Uterus (tissue), 2 donors: ENCODE results near the gene LHPP.

ENCODE experiments used
- POLR2A ChIP-seq, 2 donors: fragments of 450-650 bp; IDR thresholded peaks; one replicate each; pipeline ENCODE4 v1.6.1; 2016; ENCODE audit warnings: antibody characterized with exemption in 2 of 2, mild to moderate bottlenecking in 1 of 2, moderate library complexity in 1 of 2
- TF ChIP-seq, protein P1 (sequence below), 4 experiments: fragments of 200-600 bp in 2 of 4; fragments of 450-650 bp in 2 of 4; sonication (generic) in 2 of 4; IDR thresholded peaks; one replicate each; pipeline ENCODE4 v1.5.1; 2016 to 2019; ENCODE audit warnings: antibody characterized with exemption in 4 of 4, mild to moderate bottlenecking in 2 of 4, moderate library complexity in 1 of 4

DNA sequence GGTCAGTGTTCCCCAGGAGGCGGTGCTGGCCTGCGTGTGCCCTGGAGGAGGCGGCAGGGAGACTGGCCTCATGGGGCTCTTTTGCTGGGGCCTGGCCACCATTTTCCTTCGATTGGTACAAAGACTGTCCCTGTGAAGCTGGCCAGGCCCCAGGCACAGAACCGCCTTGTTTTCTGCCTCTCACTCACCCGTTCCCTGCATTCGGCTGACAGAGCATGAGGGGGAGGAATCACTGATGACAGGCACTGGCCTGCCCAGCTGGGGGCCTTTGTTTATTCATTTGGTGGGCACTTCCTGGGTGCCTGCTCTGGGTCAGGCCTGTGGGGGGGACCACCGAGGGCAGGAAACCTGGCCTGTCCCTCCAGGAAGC, 143.4 kb downstream of the LHPP start:
- TF ChIP-seq, protein P1, sequence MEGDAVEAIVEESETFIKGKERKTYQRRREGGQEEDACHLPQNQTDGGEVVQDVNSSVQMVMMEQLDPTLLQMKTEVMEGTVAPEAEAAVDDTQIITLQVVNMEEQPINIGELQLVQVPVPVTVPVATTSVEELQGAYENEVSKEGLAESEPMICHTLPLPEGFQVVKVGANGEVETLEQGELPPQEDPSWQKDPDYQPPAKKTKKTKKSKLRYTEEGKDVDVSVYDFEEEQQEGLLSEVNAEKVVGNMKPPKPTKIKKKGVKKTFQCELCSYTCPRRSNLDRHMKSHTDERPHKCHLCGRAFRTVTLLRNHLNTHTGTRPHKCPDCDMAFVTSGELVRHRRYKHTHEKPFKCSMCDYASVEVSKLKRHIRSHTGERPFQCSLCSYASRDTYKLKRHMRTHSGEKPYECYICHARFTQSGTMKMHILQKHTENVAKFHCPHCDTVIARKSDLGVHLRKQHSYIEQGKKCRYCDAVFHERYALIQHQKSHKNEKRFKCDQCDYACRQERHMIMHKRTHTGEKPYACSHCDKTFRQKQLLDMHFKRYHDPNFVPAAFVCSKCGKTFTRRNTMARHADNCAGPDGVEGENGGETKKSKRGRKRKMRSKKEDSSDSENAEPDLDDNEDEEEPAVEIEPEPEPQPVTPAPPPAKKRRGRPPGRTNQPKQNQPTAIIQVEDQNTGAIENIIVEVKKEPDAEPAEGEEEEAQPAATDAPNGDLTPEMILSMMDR (IDR thresholded peaks at IDR 0.05), result no peak
- no peak for TF ChIP-seq POLR2A (IDR thresholded peaks at IDR 0.05)
